Right lobe of liver (tissue), 6 donors: ENCODE data around the gene DIS3L2. TPM values are rescaled to one million over a fixed set of nuclear protein-coding genes. Genes with fewer than 3 reads are reported as not detected.

ENCODE experiments used
- ATAC-seq, 4 donors: fragments of 200-7000 bp; cut with Tn5 transposase; one replicate each; pipeline ENCODE4 v1.9.1; 2020; ENCODE audit warnings: mild to moderate bottlenecking in 4 of 4, moderate library complexity in 4 of 4
- DNase-seq, 3 donors: peaks; one replicate each; pipeline ENCODE4 v3.0.0-alpha.2; 2020
- H3K27ac ChIP-seq, 3 donors: fragments of 200-600 bp; one replicate each; pipeline ENCODE4 v1.8.0; 2022
- H3K27me3 ChIP-seq, 2 donors: fragments of 200-600 bp; one replicate each; pipeline ENCODE4 v1.8.0; 2022
- H3K36me3 ChIP-seq, 4 donors: fragments of 200-600 bp; sonication (generic) in 1 of 4; one replicate each; pipeline versions ENCODE4 v1.5.1 to v1.8.0; 2017 to 2022; ENCODE audit warnings: control low read depth in 1 of 4
- H3K4me1 ChIP-seq, 4 donors: fragments of 200-600 bp; sonication (generic) in 1 of 4; one replicate each; pipeline versions ENCODE4 v1.5.1 to v1.8.0; 2017 to 2022; ENCODE audit warnings: control low read depth in 1 of 4
- H3K4me3 ChIP-seq, 3 donors: fragments of 200-600 bp; one replicate each; pipeline ENCODE4 v1.8.0; 2022
- H3K9me3 ChIP-seq, 4 donors: fragments of 200-600 bp; sonication (generic) in 1 of 4; one replicate each; pipeline versions ENCODE4 v1.5.1 to v1.8.0; 2017 to 2022; ENCODE audit warnings: control low read depth in 1 of 4
- CTCF ChIP-seq, 4 donors: fragments of 200-600 bp in 3 of 4; fragments of 450-650 bp in 1 of 4; IDR thresholded peaks; one replicate each; pipeline versions ENCODE4 v1.5.1 to v1.8.0; 2016 to 2022; ENCODE audit warnings: antibody characterized with exemption in 4 of 4, mild to moderate bottlenecking in 2 of 4
- POLR2A ChIP-seq: fragments of 450-650 bp; IDR thresholded peaks from one replicate; pipeline ENCODE4 v1.6.1; 2017; ENCODE audit warnings: antibody characterized with exemption, mild to moderate bottlenecking
- WGBS: methylation state at CpG from one replicate; pipeline ENCODE4 v1.1.6; 2018; ENCODE audit warnings: low coverage, low lambda C conversion rate; ENCODE audit not compliant: insufficient coverage; ENCODE audit errors: missing lambda C conversion rate; 5-methylcytosine and 5-hydroxymethylcytosine counted together
- intact Hi-C, 2 donors: fragments of 100-400 bp; cut with DNase I; formaldehyde crosslinking; loops; one replicate each; pipeline versions ENCODE4 v1.11.2 to v1.14.1; 2022
- total RNA-seq, 6 experiments: library from RNA; depleted of rRNA in 2 of 6; stranded (reverse); fragments of >200 nt in 2 of 6; fragmentation: NEBNext Ultra II Directional in 3 of 6; extraction: Animal tissue kit (Norgen Biotek cat#: 25700) in 3 of 6; gene quantifications; one replicate each; pipeline versions ENCODE4 v1.1.0 to v1.2.4, GENCODE V29; 2016 to 2023
- donor health status: DM: no; HTN: yes; CAD: no.
- donor health status: DM: no; HTN: no; CAD: no.
- donor health status: DM: no; HTN: no; CAD: no.
- donor health status: DM: no; HTN: yes; CAD: no.
- donor health status: DM: no; HTN: yes; CAD: no.

DIS3L2 gene
- total RNA-seq, 6 experiments from 2014 or later, result 8.1 to 22.3 (median 16.7) TPM

GRCh38 chr2:232316461-232317330 lies 355.2 kb downstream of the DIS3L2 start:
- 63% methylated on average over 10 of the region's 12 CpGs for WGBS

GRCh38 chr2:232318169-232318855 lies 356.8 kb downstream of the DIS3L2 start:
- intact Hi-C loops, result no loop called here
- Histone ChIP-seq H3K36me3 (no peaks in the 10 kb centered on the region), H3K9me3 (no peaks in the 10 kb centered on the region), H3K4me1 (peaks cover 0 to 7% (median 0%) of the 10 kb centered on the region in 4 donors), H3K27me3 (no peaks in the 10 kb centered on the region), H3K4me3 (no peak overlapping the region), H3K27ac (no peak overlapping the region)
- 58% methylated on average over 4 of the region's 12 CpGs for WGBS
- TF ChIP-seq CTCF (IDR thresholded peaks at IDR 0.05) (no peak), POLR2A (no peak)
- ATAC-seq (no peak), DNase-seq (no peak)

More at GRCh38 chr2:232316461-232317330, 355.2 kb downstream of the DIS3L2 start:
- no peak for DNase-seq
- no peak for ATAC-seq
- H3K9me3 ChIP-seq, result peaks cover 0 to 7% (median 0%) of the 10 kb centered on the region in 4 donors
- peak overlapping the region in 1 of 3 donors; percentile 31 for H3K27ac ChIP-seq
- TF ChIP-seq POLR2A, result no peak
- no peak for TF ChIP-seq CTCF (IDR thresholded peaks at IDR 0.05)
- intact Hi-C loops, result no loop called here
- H3K4me3 ChIP-seq, result no peak overlapping the region
- no peaks in the 10 kb centered on the region for H3K27me3 ChIP-seq
- H3K4me1 ChIP-seq, result peaks cover 0 to 7% (median 0%) of the 10 kb centered on the region in 4 donors
- no peaks in the 10 kb centered on the region for H3K36me3 ChIP-seq

GRCh38 chr2:232319067-232319802 lies 357.7 kb downstream of the DIS3L2 start:
- Histone ChIP-seq H3K4me1 (peaks cover 0 to 7% (median 0%) of the 10 kb centered on the region in 4 donors), H3K27me3 (no peaks in the 10 kb centered on the region), H3K4me3 (no peak overlapping the region), H3K36me3 (no peaks in the 10 kb centered on the region), H3K27ac (no peak overlapping the region), H3K9me3 (no peaks in the 10 kb centered on the region)
- intact Hi-C loops, result no loop called here
- DNase-seq (peak in 2 of 3 donors; percentile 45 to 49), ATAC-seq (no peak)
- whole genome bisulfite sequencing, result no CpG with 5 or more reads among the region's 4 CpGs
- TF ChIP-seq CTCF (IDR thresholded peaks at IDR 0.05), result no peak

GRCh38 chr2:232319803-232320442 lies 358.4 kb downstream of the DIS3L2 start:
- 51% methylated on average over 8 of the region's 10 CpGs for WGBS

More at GRCh38 chr2:232319803-232320442, 358.4 kb downstream of the DIS3L2 start:
- DNase-seq, result peak in 1 of 3 donors; percentile 50
- ATAC-seq, result peak in 2 of 4 donors; percentile 26 to 51
- Histone ChIP-seq H3K4me1 (peaks cover 0 to 7% (median 0%) of the 10 kb centered on the region in 4 donors), H3K36me3 (no peaks in the 10 kb centered on the region), H3K9me3 (no peaks in the 10 kb centered on the region), H3K4me3 (no peak overlapping the region), H3K27me3 (no peaks in the 10 kb centered on the region), H3K27ac (no peak overlapping the region)
- TF ChIP-seq POLR2A, result no peak
- TF ChIP-seq CTCF (IDR thresholded peaks at IDR 0.05), result no peak
- intact Hi-C loops, result loop anchor here in 1 of 2 donors (10.0 kb wide), 1 partner anchor 395 kb away; the partner anchor contains the start of gene NPPC
